Osteoblast (primary cell): ENCODE results near the gene SMARCC1. TPM values are rescaled to one million over a fixed set of nuclear protein-coding genes. Genes with fewer than 3 reads are reported as not detected.

Experiments used
- DNase-seq: peaks from one replicate; pipeline ENCODE4 v3.0.0; 2011; ENCODE audit warnings: low spot score, mixed read lengths; ENCODE audit not compliant: insufficient read length; ENCODE audit errors: missing footprints
- H2AFZ ChIP-seq: 2 replicates; pipeline ENCODE4 v1.6.0; 2011; ENCODE audit warnings: mild to moderate bottlenecking, low read length
- H3K27ac ChIP-seq: 2 replicates; pipeline ENCODE4 v1.5.1; 2011; ENCODE audit warnings: mild to moderate bottlenecking, low read depth, low read length, moderate library complexity
- H3K27me3 ChIP-seq: 2 replicates; pipeline ENCODE4 v1.6.0; 2012; ENCODE audit warnings: mild to moderate bottlenecking, control low read depth, inconsistent platforms, low read length, moderate library complexity; ENCODE audit not compliant: insufficient read depth
- H3K36me3 ChIP-seq: 2 replicates; pipeline ENCODE4 v1.5.1; 2011; ENCODE audit warnings: mild to moderate bottlenecking, low read length, control low read depth, moderate library complexity; ENCODE audit not compliant: insufficient read depth
- H3K4me1 ChIP-seq: 2 replicates; pipeline ENCODE4 v1.5.1; 2011; ENCODE audit warnings: mild to moderate bottlenecking, low read length, control low read depth, moderate library complexity; ENCODE audit not compliant: insufficient read depth
- H3K4me2 ChIP-seq: 2 replicates; pipeline ENCODE4 v1.6.0; 2011; ENCODE audit warnings: mild to moderate bottlenecking, low read length; ENCODE audit not compliant: insufficient read depth
- H3K4me3 ChIP-seq: fragments of 200-600 bp; sonication (generic); 3 replicates; pipeline ENCODE4 v1.5.1; 2012; ENCODE audit warnings: mild to moderate bottlenecking, low read length, inconsistent platforms; ENCODE audit not compliant: insufficient read depth
- H3K79me2 ChIP-seq: 2 replicates; pipeline ENCODE4 v1.6.0; 2012; ENCODE audit warnings: mild to moderate bottlenecking, low read length, control low read depth, inconsistent platforms; ENCODE audit not compliant: insufficient read depth
- H3K9me3 ChIP-seq: 2 replicates; pipeline ENCODE4 v1.5.1; 2011; ENCODE audit warnings: low read depth, low read length, control low read depth
- H4K20me1 ChIP-seq: 2 replicates; pipeline ENCODE4 v1.6.0; 2012; ENCODE audit warnings: mild to moderate bottlenecking, low read length, control low read depth; ENCODE audit not compliant: insufficient read depth
- CTCF ChIP-seq: IDR thresholded peaks from 2 replicates; pipeline ENCODE4 v1.5.1; 2011; ENCODE audit warnings: mild to moderate bottlenecking, low read depth, low read length, moderate library complexity; ENCODE audit errors: extremely low read depth
- total RNA-seq: library from RNA; depleted of rRNA; stranded (reverse); fragments of >200 nt; gene quantifications from 2 replicates; pipeline ENCODE4 v1.2.3, GENCODE V29; 2012

Gene SMARCC1
- total RNA-seq, 1 donor, result 46.7 TPM

GRCh38 chr3:47715928-47716327, 65.8 kb downstream of the SMARCC1 start:
- no peaks in the 10 kb centered on the region for H4K20me1 ChIP-seq
- H3K79me2 ChIP-seq, result peaks cover 3% of the 10 kb centered on the region
- H3K9me3 ChIP-seq, result no peaks in the 10 kb centered on the region
- H3K4me3 ChIP-seq, result no peak overlapping the region
- H3K27me3 ChIP-seq, result no peaks in the 10 kb centered on the region
- no peak for DNase-seq
- H3K4me2 ChIP-seq, result no peak overlapping the region
- H2AFZ ChIP-seq, result no peak overlapping the region
- no peak overlapping the region for H3K27ac ChIP-seq
- TF ChIP-seq CTCF, result no peak
- H3K36me3 ChIP-seq, result peaks cover 26% of the 10 kb centered on the region
- peaks cover 4% of the 10 kb centered on the region for H3K4me1 ChIP-seq

GRCh38 chr3:47714606-47715005, 67.1 kb downstream of the SMARCC1 start:
- H4K20me1 ChIP-seq, result no peaks in the 10 kb centered on the region
- no peak overlapping the region for H3K4me3 ChIP-seq
- no peaks in the 10 kb centered on the region for H3K27me3 ChIP-seq
- peaks cover 4% of the 10 kb centered on the region for H3K4me1 ChIP-seq
- TF ChIP-seq CTCF, result no peak
- peaks cover 3% of the 10 kb centered on the region for H3K79me2 ChIP-seq
- H3K36me3 ChIP-seq, result peaks cover 39% of the 10 kb centered on the region
- no peak overlapping the region for H2AFZ ChIP-seq
- no peak for DNase-seq
- H3K27ac ChIP-seq, result no peak overlapping the region
- H3K9me3 ChIP-seq, result no peaks in the 10 kb centered on the region
- H3K4me2 ChIP-seq, result no peak overlapping the region

GRCh38 chr3:47713655-47714054, 68.0 kb downstream of the SMARCC1 start:
- peaks cover 4% of the 10 kb centered on the region for H3K4me1 ChIP-seq
- no peak overlapping the region for H3K27ac ChIP-seq
- H3K4me3 ChIP-seq, result no peak overlapping the region
- DNase-seq, result no peak
- H2AFZ ChIP-seq, result no peak overlapping the region
- TF ChIP-seq CTCF, result no peak
- no peaks in the 10 kb centered on the region for H3K9me3 ChIP-seq
- peaks cover 40% of the 10 kb centered on the region for H3K36me3 ChIP-seq
- peaks cover 3% of the 10 kb centered on the region for H3K79me2 ChIP-seq
- no peaks in the 10 kb centered on the region for H3K27me3 ChIP-seq
- H4K20me1 ChIP-seq, result no peaks in the 10 kb centered on the region
- no peak overlapping the region for H3K4me2 ChIP-seq

GRCh38 chr3:47712398-47712797, 69.3 kb downstream of the SMARCC1 start:
- no peaks in the 10 kb centered on the region for H4K20me1 ChIP-seq
- no peak overlapping the region for H2AFZ ChIP-seq
- H3K4me3 ChIP-seq, result no peak overlapping the region
- peaks cover 4% of the 10 kb centered on the region for H3K4me1 ChIP-seq
- H3K36me3 ChIP-seq, result peaks cover 40% of the 10 kb centered on the region
- H3K9me3 ChIP-seq, result no peaks in the 10 kb centered on the region
- no peaks in the 10 kb centered on the region for H3K27me3 ChIP-seq
- H3K79me2 ChIP-seq, result peaks cover 3% of the 10 kb centered on the region
- no peak for DNase-seq
- H3K27ac ChIP-seq, result no peak overlapping the region
- no peak overlapping the region for H3K4me2 ChIP-seq
- no peak for TF ChIP-seq CTCF
